ENCODE data around the gene TMEM138.

Gene TMEM138

DNA sequence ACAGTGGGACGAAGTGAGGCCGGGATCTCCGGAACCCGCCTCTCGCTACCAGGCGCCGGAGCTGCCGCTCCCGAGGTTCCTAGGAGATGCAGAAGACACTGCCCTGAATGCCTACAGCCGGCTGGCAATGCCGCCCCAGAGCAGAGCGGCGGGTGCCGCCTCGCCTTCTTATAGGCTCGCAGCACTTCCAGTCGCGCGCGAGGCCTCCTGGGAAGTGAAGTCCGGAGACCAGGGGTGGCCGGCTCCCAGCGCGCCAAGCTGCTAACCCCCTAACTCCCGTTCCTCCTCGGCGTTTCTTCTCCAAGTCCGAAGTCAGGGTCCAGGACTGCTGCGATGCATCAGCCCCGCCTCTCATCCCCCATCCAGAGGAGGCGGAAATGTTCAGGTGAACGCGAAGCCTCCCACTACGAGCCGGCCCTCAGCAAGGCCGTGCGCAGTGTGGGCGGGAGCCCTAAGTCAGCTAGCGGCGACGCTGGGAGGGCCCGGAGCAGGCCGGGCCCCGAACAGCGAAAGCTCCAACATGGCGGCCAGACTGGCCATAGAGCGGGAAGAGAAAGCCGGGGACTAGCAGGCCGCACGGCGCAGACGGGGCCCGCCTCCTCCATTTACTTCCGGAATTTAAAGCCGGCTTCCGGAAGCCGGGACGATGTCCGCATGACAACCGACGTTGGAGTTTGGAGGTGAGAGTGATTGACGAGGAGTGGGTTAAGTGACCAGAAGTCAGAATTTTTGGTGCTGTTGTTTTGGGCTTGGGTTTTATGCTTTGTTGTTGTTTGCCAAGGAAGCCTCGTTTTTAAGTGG is at the start of gene TMEM138, which contains the start of gene CYB561A3:
Gene TMEM138, plus strand, starts transcription at position 634 of the 801 bp plus-strand sequence. CDS start 2,017 bp downstream, outside the sequence.
Gene CYB561A3, minus strand, starts transcription at position 142 of the 801 bp plus-strand sequence. CDS start 5,169 bp downstream, outside the sequence.
- DNase-seq (ENCODE audit: low spot score), result peak; percentile 87

DNA sequence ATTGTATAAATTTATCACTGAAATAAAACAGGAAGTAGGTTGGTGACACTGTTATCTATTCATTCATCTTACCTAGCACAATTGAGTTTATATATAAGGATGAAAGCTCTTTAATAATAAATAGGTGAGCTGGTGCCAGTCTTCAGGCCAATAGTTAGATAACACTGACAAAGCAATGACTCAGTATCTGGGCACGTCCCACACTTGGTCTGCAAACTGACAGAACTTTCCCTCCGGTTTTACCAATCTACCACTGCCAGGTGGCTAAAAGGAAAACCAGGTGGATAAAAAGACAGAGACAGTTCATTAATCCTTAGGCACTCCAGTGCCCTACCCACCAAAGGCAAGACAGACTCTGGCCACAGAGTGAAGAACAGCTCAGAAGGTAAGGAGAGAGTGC is 46.9 kb upstream of the TMEM138 start:
- no peak for DNase-seq (ENCODE audit: low spot score)

DNA sequence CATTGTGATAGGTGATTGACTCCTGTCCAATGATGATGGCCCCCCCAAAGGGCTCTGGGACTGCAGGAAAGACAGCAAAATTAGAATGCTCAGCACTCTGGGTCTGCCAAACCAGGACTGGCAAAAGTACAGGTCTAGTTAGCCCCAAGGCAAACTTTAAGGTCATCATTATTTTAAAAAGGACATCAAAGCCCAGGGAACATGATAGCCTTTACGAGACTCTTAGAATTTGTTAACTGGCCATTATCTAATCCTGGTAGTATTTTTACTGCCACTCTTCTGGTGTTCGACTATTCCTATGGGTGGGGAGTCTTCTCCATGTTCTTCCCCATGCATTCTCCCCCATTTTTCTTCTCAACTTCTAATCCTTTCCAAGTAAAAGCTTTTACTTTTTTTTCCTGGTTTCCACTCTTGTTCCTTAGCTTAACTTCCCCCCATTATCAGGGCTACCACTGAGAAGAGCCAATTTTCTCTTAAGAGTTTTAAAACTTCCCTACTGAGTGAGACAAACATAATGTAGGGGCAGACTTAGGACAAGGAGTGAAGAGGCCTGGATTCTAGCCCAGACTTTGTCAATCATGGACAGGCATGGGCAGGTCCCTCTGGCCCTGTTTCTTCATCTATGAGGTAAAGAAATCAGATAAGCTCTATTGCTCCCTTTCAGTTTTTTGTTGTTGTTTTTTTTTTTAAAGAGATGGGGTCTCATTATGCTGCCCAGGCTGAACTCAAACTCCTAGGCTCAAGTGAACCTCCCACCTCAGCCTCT is 36.3 kb upstream of the TMEM138 start:
- no peak for DNase-seq (ENCODE audit: low spot score)

DNA sequence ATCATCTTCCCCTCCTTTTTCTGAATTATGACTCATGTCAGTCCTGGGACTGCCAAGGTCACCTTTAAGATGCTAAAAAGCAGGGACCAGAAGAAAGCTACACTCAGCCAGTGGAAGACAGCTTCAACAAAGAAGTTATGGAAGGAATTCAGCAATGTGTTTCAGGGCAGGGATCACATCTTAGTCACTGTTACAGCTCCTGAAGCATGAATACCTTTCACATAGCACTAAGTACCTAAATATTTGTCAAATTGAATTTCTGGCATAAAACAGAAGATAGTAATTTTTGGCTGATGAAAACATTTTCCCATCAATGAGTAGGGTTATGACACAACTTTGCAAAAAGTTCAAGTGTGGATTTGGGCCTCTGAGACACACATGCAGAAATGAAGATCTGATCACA is 34.5 kb upstream of the TMEM138 start:
- DNase-seq (ENCODE audit: low spot score), result no peak

DNA sequence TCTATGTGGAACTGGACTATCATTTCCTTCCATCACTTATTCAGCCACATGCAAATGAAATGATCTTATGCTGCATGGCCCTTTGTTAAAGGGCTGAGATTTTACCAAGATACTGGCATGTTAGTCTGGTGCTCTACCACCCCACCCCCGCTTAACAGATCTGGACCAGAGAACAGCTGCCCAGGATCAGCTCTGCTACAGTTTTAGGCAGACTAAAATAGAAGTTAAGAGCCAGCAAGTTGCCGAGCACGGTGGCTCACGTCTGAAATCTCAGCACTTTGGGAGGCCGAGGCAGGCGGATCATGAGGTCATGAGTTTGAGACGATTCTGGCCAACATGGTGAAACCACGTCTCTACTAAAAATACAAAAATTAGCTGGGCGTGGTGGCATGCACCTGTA is 33.8 kb upstream of the TMEM138 start:
- DNase-seq (ENCODE audit: low spot score), result no peak

DNA sequence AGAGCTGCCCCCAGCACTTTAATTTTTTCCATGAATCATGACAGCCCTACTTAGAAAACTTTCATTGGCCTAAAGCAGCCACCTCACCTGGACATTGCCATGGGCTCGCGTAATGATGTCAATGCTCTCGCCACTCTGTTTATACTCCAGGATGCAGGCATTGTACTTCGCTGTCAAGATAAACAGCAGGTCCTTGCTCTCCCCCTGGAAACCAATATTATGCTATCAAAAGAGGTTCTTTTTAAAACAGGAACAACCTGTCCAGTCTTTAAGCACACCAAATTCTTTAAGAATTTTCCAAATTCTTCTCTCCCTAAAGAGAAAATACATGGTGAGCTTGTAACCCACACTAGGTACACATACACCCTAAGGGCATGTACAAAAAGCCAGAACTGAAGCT is 32.3 kb upstream of the TMEM138 start:
- DNase-seq (ENCODE audit: low spot score), result no peak

DNA sequence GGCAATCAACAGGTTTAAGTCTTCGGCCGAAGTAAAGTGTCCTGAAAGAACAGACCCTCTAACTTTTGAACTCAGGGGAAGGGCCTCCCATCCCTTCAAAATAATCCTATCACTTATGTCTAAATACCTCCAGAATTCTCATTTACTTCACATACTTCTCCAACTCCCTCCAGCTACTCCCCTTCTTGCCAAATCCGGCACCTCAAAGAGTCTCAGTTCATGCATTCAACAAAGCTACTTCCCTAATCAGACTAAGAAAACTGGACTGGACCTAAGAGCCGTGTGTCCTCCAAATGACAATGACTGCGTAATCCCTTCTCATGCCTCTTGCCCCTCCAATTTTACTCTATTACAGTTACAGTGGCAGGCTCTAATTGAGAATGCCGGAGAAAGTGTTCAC is 30.5 kb upstream of the TMEM138 start:
- DNase-seq (ENCODE audit: low spot score), result no peak

DNA sequence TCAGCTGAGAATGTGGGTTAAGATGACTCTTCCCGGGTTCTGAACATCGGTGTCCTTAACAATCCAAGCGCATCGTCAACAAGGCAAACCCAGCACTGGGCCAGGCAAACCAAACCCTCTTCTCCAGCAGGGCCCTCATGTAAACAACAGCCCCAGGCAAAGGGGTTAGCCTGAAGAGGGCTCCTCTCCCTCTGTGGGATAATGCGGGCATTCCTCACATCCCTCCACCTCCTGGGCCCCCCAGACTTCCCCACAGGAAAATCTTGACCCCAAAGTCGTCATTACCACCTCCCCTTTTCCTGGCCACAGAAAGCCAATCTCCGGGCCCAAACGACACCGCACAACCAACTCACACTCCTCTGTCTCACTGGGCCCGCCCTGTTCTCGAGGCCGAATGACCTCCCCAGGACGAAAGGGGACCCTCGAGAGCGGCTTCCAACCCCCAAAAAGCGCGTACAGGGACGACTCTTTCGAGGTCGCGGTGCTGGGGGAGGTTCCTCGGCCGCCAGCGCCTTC is 29.8 kb upstream of the TMEM138 start:
- DNase-seq (ENCODE audit: low spot score), result peak; percentile 62

DNA sequence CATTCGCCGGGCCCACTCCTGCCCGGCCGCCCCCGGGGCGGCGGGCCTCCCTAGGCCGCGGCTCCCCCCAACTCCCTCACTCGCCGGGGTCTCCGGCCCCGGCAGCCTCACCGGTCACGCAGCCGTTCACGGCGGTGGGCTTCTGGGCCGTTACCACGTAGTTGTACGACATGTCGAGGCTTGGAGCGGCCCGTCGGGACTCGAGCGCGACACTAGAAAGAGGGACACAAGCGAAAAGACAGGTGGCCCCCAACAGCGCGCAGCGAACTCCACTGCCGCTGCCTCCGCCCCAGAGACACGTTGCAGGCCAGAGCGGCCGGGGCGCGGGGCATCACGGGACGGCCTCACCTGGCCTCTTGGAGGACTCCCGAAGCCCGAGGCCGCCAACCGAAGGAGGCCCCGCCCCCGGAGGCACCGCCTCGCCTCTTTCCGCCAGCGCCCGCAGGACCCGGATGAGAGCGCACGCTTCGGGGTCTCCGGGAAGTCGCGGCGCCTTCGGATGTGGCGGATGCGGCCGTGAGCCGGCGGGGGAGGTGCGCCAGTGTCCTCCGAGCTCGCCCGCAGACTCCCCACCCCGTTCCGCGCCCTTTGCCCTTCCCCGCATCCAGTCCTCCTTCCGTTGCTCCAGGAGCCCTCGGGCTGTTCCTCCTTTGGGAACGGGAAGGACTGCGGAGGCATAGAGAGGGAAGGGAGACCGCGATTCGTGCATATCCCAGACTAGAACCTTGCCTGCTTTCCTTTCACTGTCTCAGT is 29.2 kb upstream of the TMEM138 start, which contains the start of the genes DDB1 and TKFC:
Gene DDB1, minus strand, starts transcription at position 309 of the 753 bp plus-strand sequence. Its CDS starts 137 bp downstream, at position 172.
Gene TKFC, plus strand, starts transcription at position 432 of the 753 bp plus-strand sequence. CDS start 1,501 bp downstream, outside the sequence.
- DNase-seq (ENCODE audit: low spot score), result peak; percentile 92

DNA sequence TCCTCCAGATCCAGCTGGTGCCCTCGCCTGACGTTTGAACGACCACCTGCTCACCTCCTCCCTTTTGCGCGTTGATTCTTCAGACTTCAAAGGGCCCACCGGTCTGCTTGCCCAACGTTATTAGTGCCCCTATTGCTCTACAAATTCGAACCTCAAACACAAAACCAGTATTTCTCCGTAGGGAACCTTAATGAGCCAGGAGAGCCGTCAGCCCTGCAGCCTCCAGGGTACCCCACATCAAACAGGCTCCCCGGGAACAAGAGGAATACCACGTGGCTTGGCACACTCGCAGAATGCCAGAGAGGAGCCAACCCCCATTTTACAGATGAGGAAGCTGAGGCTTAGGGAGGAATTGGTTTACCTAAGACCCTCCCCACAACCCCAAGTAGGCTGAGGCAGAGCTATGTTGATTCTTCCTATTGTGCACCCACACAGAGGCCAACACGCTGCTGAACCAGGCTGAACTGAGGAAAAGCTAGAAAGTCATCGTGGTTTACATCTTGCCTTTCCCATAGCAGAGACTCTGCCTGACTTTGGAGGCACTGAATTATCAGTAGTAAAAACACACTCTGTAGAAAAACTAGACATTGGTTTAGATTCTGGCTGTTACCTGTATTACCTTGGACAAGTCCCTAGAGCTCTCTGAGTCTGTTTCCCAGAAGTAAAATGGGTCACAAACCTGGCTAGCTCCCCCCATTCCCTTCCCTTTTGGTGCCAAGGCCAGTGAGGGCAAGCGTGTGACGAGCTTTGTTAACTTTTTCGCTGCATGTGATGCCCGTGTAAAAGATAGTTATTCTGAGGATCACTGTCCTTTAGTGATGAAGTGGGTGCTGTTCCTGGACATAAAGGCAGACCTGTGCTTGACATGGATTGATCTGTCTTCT is 28.4 kb upstream of the TMEM138 start:
- no peak for DNase-seq (ENCODE audit: low spot score)

DNA sequence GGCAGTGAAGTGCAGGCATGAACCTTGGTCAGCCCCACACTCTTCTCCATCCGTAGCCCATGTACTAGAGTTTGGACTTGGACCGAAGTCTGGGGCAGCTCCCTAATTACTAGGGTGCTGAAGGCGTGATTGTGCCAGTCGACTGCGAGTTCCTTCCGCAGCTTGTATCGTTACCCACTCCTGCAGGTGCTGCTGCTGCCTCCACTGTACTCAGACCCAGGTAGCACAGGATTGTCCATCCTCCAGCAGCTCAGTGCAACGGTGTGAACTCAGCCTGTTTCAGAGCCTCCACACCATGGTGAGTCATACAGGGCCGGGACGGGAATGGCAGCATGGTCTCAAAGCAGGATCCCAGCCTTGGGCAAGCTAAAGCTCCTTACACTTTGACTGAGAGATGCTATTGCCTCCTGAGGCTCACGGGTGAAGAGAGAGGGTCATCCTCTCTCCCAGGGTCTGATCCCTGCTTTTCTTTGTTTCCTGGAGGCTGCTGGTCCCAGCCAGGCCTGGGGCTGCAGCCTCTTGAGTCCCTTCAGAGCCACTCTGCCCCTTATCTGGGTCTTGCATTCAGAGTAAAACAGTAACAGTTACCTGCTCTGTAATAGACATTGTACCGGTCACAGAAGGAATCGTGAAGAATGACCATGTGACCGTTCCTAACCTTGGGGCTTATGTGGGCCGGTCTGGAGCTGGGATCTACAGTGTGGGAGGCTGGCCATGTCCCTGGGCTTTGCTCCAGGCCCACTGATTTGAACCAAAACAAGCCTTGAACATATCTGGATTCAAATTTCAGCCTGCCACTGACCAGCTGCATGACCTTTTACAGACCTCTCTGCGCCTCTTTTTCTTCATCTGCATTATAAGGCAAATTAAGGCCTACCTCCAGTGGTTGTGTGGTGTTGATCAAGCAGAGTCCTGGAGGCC is 27.5 kb upstream of the TMEM138 start:
- DNase-seq (ENCODE audit: low spot score), result no peak

DNA sequence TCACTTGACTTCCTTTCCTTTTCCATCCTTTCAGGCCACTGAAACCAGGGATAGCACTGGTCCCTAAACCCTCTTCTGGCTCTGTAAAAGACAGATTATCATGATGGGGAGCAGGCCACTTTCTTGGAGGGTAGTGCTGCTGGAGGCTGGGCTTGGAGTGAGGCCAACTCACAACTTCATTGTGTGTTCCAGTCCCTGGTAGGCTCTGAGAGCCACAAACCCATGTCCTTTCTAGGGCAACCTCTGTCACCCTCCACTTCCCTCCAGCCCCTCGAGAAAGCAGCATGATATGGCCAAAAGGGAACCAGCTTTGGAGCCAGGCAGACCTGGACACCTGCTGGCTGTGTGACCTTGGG is 26.8 kb upstream of the TMEM138 start:
- peak; percentile 36 for DNase-seq (ENCODE audit: low spot score)

DNA sequence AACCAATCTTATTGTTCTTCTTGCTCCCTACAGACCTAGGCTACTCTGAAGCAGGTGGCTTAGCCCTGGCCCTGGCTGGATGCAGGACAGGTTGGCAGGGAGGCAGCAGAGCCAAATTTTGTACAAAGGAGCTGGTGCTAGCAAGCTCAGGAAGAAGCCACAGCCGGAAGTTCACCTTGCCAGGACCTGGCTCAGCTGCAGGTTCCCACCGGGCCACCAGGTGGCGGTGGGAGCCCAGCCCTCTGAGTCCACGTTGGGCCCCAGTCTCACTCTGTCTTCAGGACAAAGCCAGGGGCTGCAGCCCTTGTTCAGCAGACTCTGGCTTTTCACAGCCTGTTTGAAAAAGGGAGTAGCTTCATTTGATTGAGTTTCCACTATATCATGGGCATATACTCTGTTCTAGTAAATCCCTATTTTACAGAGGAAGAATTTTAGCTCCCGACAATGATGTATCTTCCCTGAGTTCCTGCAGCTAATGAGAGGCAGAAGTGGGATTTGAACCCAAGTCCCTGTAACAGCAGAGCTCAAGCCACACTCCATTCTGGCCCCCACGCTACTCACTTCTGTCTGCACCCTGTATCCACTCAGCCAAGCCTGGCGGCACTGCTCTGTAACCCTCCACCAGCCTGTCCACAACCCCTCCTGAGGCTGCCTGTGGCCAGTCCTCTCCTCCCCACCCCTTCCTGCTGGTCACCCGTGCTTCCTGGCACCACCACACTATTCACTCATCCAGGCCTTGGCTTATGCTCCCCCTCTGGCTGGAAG is 25.8 kb upstream of the TMEM138 start:
- DNase-seq (ENCODE audit: low spot score), result peak; percentile 89

DNA sequence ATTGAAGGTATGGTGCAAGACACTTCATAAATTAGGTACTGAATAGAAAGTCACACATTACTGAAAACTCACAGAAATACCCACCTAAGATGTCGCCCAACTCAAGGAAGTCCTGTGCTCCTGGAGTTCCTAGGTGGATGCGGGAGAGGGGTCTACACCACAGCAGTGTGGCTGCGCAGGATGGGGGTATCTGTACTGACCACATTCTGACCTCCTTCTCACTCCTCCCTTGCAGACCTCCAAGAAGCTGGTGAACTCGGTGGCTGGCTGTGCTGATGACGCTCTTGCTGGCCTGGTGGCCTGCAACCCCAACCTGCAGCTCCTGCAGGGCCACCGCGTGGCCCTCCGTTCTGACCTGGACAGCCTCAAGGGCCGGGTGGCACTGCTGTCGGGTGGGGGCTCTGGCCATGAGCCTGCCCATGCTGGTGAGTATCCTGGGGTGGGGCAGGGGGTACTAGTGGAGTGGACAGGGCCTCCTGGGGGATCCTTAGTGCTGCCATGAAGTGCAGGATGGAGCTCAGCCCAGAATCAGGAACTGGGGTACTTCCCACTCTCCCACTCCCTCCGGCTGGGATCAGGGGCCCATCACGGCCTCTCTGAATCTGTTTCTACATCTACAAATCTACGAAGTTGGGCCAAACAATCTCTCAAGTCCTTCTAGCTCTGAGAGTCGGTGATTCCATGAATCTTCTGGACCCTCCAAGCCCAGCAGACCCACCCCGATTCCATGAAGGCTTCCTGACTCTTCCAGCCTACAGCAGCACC is 24.3 kb upstream of the TMEM138 start:
- DNase-seq (ENCODE audit: low spot score), result no peak

DNA sequence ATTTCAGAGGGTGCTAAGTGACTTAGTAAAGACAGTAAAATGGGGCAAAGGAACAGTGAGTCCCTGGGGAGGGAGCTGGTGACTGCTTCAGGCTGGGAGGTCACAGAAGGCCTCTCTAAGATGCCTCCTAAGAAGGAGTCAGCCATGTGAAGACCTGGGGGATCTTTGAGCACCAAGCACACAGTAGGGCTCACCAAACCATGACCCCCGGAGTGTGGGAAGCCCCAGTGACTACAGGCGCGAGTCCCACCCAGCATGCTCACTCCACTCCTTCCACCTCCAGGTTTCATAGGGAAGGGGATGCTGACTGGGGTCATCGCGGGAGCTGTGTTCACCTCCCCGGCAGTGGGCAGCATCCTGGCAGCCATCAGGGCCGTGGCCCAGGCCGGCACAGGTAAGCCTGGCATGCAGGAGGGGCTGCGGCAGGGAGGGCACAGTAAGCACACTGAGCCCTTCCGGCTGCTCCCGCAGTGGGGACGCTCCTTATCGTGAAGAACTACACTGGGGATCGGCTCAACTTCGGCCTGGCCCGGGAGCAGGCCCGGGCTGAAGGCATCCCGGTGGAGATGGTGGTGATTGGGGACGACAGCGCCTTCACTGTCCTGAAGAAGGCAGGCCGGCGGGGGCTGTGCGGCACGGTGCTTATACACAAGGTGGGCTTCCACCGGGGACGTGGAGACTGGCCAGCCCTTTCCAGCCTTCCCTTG is 23.2 kb upstream of the TMEM138 start:
- no peak for DNase-seq (ENCODE audit: low spot score)

DNA sequence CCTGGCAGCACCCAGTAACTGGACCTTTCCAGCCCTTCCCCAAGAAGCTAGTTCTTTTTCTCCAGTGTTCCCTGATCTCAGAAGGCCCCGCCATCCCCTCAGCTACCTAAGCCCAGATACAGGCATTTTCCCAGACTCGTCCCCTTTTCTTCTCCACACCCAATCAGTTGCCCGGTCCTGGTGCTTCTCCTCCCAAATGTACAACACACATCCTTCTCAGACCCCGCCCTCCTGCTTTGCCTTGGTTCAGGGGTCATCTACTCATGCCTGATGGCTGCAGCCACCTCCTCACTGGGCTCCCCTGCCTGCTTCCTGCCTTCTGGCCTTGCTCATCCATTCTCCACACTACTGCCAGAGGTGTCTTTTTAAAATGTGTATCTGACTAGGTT is 22.7 kb upstream of the TMEM138 start:
- no peak for DNase-seq (ENCODE audit: low spot score)

DNA sequence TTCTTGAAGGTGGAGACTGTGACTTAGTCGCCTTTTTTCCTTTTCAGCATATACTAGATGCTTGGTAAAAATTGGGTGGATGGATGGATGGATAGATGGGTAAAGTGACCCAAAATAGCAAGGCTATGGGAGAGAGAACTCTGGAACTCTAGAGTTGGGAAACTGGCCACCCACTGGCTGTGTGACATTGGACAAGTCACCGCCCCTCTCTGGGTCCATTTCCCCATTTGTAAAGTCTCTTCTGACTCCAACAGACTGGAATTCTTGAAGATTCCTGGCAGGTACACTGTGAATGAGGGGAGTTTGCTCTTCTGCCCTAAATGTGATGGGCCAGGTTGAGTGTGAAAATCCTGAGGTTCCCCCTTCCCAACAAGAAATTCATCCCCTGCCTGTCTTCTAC is 21.2 kb upstream of the TMEM138 start:
- DNase-seq (ENCODE audit: low spot score), result no peak

DNA sequence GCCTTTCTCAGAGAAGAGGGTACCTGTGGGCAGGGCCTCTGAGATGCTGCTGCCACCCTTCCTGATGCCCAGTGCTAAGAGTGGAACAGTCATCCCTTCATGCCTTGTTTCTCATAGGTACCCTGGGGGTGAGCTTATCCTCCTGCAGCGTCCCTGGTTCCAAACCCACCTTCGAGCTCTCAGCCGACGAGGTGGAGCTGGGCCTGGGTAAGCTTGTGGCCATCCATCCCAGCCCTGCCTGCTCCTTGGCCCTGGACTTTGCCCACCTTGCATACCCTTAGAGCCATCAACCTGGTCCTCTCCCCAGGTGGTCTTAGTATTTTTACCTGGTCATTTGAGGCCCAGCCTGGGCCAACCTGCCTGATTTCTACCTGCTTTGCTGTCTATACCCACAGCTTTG is 20.5 kb upstream of the TMEM138 start:
- DNase-seq (ENCODE audit: low spot score), result no peak
